HepG2 (cell line): ENCODE results near the gene UGT1A3. TPM values are rescaled to one million over a fixed set of nuclear protein-coding genes. Genes with fewer than 3 reads are reported as not detected.

ENCODE experiments used
- ATAC-seq: fragments of 200-7000 bp; cut with Tn5 transposase; 3 replicates; pipeline ENCODE4 v1.9.1; 2020; ENCODE audit warnings: mild to moderate bottlenecking, moderate library complexity
- BruUV-seq: library from RNA; stranded (reverse); fragments of 400-500 nt; replicated peaks from 2 replicates; lab custom pipeline; 2021; lab: Mats Ljungman, UMichigan
- CTCF ChIA-PET: fragments of 300-600 bp; formaldehyde crosslinking; extraction: SDS; loops from one replicate; lab custom pipeline; 2021; ENCODE audit warnings: low total read pairs, inconsistent platforms, low intra/inter-chr PET ratio; lab: Yijun Ruan, JAX
- POLR2A ChIA-PET: fragments of 350-600 bp; sonication (Branson Sonifier 250); formaldehyde crosslinking; loops from one replicate; lab custom pipeline; 2020; ENCODE audit warnings: antibody characterized with exemption, inconsistent platforms; lab: Yijun Ruan, JAX
- DNase-seq: peaks from one replicate; pipeline ENCODE4 v3.0.0-alpha.2; 2015; ENCODE audit warnings: low spot score
- FAIRE-seq: peaks from 3 replicates; lab custom pipeline; 2011; peaks lifted over from hg19 to GRCh38; lab: Jason Lieb, UNC
- H2AFZ ChIP-seq: one replicate; pipeline ENCODE4 v1.6.1; 2011; ENCODE audit warnings: low read length, inconsistent platforms
- H3K27ac ChIP-seq: fragments of 300-600 bp; 3 replicates; pipeline ENCODE4 v1.8.0; 2011; ENCODE audit warnings: mixed run types, mild to moderate bottlenecking, mixed read lengths, low read length, inconsistent platforms; ENCODE audit not compliant: insufficient read depth; ENCODE audit errors: extremely low read length
- H3K27me3 ChIP-seq, 2 experiments: fragments of 200-600 bp in 1 of 2; 2 replicates in 1 of 2; 3 replicates in 1 of 2; pipeline versions ENCODE4 v1.6.0 to v1.8.0; 2011; ENCODE audit warnings: low read length in 2 of 2, mild to moderate bottlenecking in 2 of 2, moderate library complexity in 2 of 2, inconsistent platforms in 1 of 2; ENCODE audit not compliant: insufficient read depth in 2 of 2, control insufficient read depth in 1 of 2
- H3K36me3 ChIP-seq, 2 experiments: fragments of 200-600 bp in 1 of 2; replicated peaks in 1 of 2; 2 replicates in 1 of 2; 3 replicates in 1 of 2; pipeline versions ENCODE4 v1.5.1 to v1.8.0; 2011; ENCODE audit warnings: low read length in 2 of 2, inconsistent platforms in 1 of 2; ENCODE audit not compliant: insufficient read depth in 2 of 2, control insufficient read depth in 1 of 2
- H3K4me1 ChIP-seq: 2 replicates; pipeline ENCODE4 v1.5.1; 2012; ENCODE audit warnings: low read length, inconsistent platforms; ENCODE audit not compliant: insufficient read depth
- H3K4me2 ChIP-seq: 2 replicates; pipeline ENCODE4 v1.6.0; 2011; ENCODE audit warnings: low read depth, low read length, inconsistent platforms
- H3K4me3 ChIP-seq, 3 experiments: fragments of 200-600 bp in 1 of 3; sonication (generic), shearing (Covaris generic) in 1 of 3; replicated peaks in 1 of 3; 2 replicates each; pipeline ENCODE4 v1.5.1; 2011 to 2016; ENCODE audit warnings: low read length in 3 of 3, inconsistent platforms in 2 of 3, low read depth in 2 of 3, mild to moderate bottlenecking in 2 of 3, control low read depth in 1 of 3, mixed read lengths in 1 of 3; ENCODE audit not compliant: insufficient read depth in 1 of 3
- H3K79me2 ChIP-seq: one replicate; pipeline ENCODE4 v1.6.1; 2011; ENCODE audit warnings: low read length, inconsistent platforms; ENCODE audit not compliant: insufficient read depth
- H3K9ac ChIP-seq: 2 replicates; pipeline ENCODE4 v1.6.0; 2011; ENCODE audit warnings: mild to moderate bottlenecking, low read depth, low read length, inconsistent platforms; ENCODE audit not compliant: insufficient read depth
- H3K9me3 ChIP-seq: 2 replicates; pipeline ENCODE4 v1.5.1; 2012; ENCODE audit warnings: mild to moderate bottlenecking, low read length
- H4K20me1 ChIP-seq: 2 replicates; pipeline ENCODE4 v1.6.0; 2011; ENCODE audit warnings: inconsistent platforms, mild to moderate bottlenecking, low read length, moderate library complexity; ENCODE audit not compliant: insufficient read depth
- CREB1 ChIP-seq, 2 experiments: fragments of 450-650 bp in 1 of 2; IDR thresholded peaks; 2 replicates each; pipeline ENCODE4 v1.6.1; 2016 to 2017; ENCODE audit warnings: control low read depth in 1 of 2, mild to moderate bottlenecking in 1 of 2, missing compliant biosample characterization in 1 of 2, missing genetic modification characterization in 1 of 2
- LBX2 ChIP-seq: sonication (generic); formaldehyde crosslinking; IDR thresholded peaks from 2 replicates; pipeline ENCODE4 v1.5.0; 2020; ENCODE audit warnings: missing genetic modification reagents, mild to moderate bottlenecking, borderline replicate concordance
- PHF5A ChIP-seq: IDR thresholded peaks from one replicate; pipeline ENCODE4 v1.6.1; 2018; ENCODE audit warnings: low read depth, missing genetic modification reagents; ENCODE audit not compliant: unreplicated experiment
- POGZ ChIP-seq: sonication (generic); formaldehyde crosslinking; IDR thresholded peaks from 2 replicates; pipeline ENCODE4 v1.4.0; 2020; ENCODE audit warnings: mild to moderate bottlenecking, missing genetic modification reagents
- STAG1 ChIP-seq: sonication (generic); formaldehyde crosslinking; IDR thresholded peaks from 2 replicates; pipeline ENCODE4 v1.4.0; 2020; ENCODE audit warnings: missing genetic modification reagents
- ZNF12 ChIP-seq: sonication (generic); formaldehyde crosslinking; IDR thresholded peaks from 2 replicates; pipeline ENCODE4 v1.5.0; 2020; ENCODE audit warnings: missing genetic modification reagents
- ZNF20 ChIP-seq: sonication (generic); formaldehyde crosslinking; IDR thresholded peaks from 2 replicates; pipeline ENCODE4 v1.4.0; 2020; ENCODE audit warnings: mild to moderate bottlenecking, moderate library complexity, missing genetic modification reagents
- ZNF264 ChIP-seq: sonication (generic); formaldehyde crosslinking; IDR thresholded peaks from 2 replicates; pipeline ENCODE4 v1.4.0; 2020; ENCODE audit warnings: missing genetic modification reagents
- ZNF292 ChIP-seq: sonication (generic); formaldehyde crosslinking; IDR thresholded peaks from 2 replicates; pipeline ENCODE4 v1.8.1; 2022; ENCODE audit warnings: mild to moderate bottlenecking, low read depth, missing genetic modification reagents, borderline replicate concordance
- ZNF446 ChIP-seq: sonication (generic); formaldehyde crosslinking; IDR thresholded peaks from 2 replicates; pipeline ENCODE4 v1.5.0; 2020; ENCODE audit warnings: mild to moderate bottlenecking, missing genetic modification reagents
- ZNF720 ChIP-seq: sonication (generic); formaldehyde crosslinking; IDR thresholded peaks from 2 replicates; pipeline ENCODE4 v1.4.0; 2020; ENCODE audit warnings: missing genetic modification reagents
- ZNF788 ChIP-seq: sonication (generic); formaldehyde crosslinking; IDR thresholded peaks from 2 replicates; pipeline ENCODE4 v1.5.0; 2020; ENCODE audit warnings: mild to moderate bottlenecking, missing genetic modification reagents, borderline replicate concordance
- WGBS: methylation state at CpG from one replicate; pipeline ENCODE4 v1.1.6; 2017; ENCODE audit warnings: low lambda C conversion rate; 5-methylcytosine and 5-hydroxymethylcytosine counted together
- in situ Hi-C: cut with HindIII; loops from 2 replicates; pipeline ENCODE4 v1.10.0; 2017; ENCODE audit warnings: low pct_unique_long_range_greater_than_20kb; ENCODE audit not compliant: extremely low pct_ligation_motif_present
- intact Hi-C: fragments of 100-400 bp; cut with micrococcal nuclease; formaldehyde crosslinking; loops from one replicate; pipeline ENCODE4 v1.10.0; 2022; ENCODE audit not compliant: unreplicated experiment
- polyA plus RNA-seq, 8 experiments: library from polyadenylated mRNA; depleted of rRNA in 3 of 8; stranded (reverse) in 7 of 8; unstranded in 1 of 8; fragments of >200 nt; fragmentation: Illumina TruSeq in 4 of 8; extraction: Trizol in 4 of 8; gene quantifications; 2 replicates each; pipeline versions ENCODE4 v1.2.1 to v1.2.3, GENCODE V29; 2011 to 2016; ENCODE audit warnings: low read depth in 4 of 8, missing spikeins in 1 of 8, mixed read lengths in 1 of 8; ENCODE audit not compliant: insufficient read depth in 1 of 8
- total RNA-seq, 5 experiments: library from RNA; depleted of rRNA; stranded (reverse); fragments of >200 nt; fragmentation: Illumina TruSeq; extraction: Trizol; gene quantifications; 2 replicates each; pipeline ENCODE4 v1.2.3, GENCODE V29; 2016; ENCODE audit warnings: low read depth in 1 of 5
- TF ChIP-seq, protein P1 (sequence below): sonication (generic); formaldehyde crosslinking; IDR thresholded peaks from 2 replicates; pipeline ENCODE4 v1.5.0; 2020; ENCODE audit warnings: mild to moderate bottlenecking, missing genetic modification reagents
- TF ChIP-seq, protein P2 (sequence below): sonication (generic); formaldehyde crosslinking; IDR thresholded peaks from 2 replicates; pipeline ENCODE4 v1.5.0; 2020; ENCODE audit warnings: missing genetic modification reagents
- TF ChIP-seq, protein P3 (sequence below): IDR thresholded peaks from 2 replicates; pipeline ENCODE4 v1.6.1; 2016; ENCODE audit warnings: missing compliant biosample characterization, missing genetic modification reagents, borderline replicate concordance

The UGT1A3 gene
- total and polyA plus RNA-seq, 2 of the 13 experiments (the other 11 are each of a cell fraction or from before 2014, with no cell fraction given): not detected

- Histone ChIP-seq H3K4me3 (no peak within 1 kb of the TSS), H3K27me3 (peaks cover 3 to 58% of the 10 kb centered on the region in 2 experiments; a peak in 4 of 5 replicates), H3K4me1 (no peaks in the 10 kb centered on the region), H3K79me2 (no peaks in the 10 kb centered on the region), H3K9me3 (peaks cover 5% of the 10 kb centered on the region; the same call in 1 of the 2 replicates), H4K20me1 (no peaks in the 10 kb centered on the region), H3K27ac (no peak within 1 kb of the TSS), H2AFZ (no peak within 1 kb of the TSS), H3K4me2 (no peak within 1 kb of the TSS), H3K9ac (no peak within 1 kb of the TSS), H3K36me3 (no peaks in the 10 kb centered on the region)
- CTCF ChIA-PET: no interaction called here
- TF ChIP-seq ZNF446 (CRISPR knock-in tag) (no peak), CREB1 (IDR thresholded peaks at IDR 0.05) (no peak), CREB1 (CRISPR knock-in tag; IDR thresholded peaks at IDR 0.05) (no peak), LBX2 (CRISPR knock-in tag) (no peak), ZNF292 (CRISPR knock-in tag) (no peak), ZNF788 (no peak), ZNF720 (CRISPR knock-in tag) (no peak), POGZ (no peak), STAG1 (CRISPR knock-in tag) (no peak), PHF5A (CRISPR knock-in tag) (no peak), ZNF264 (no peak), ZNF12 (no peak), ZNF20 (no peak)
- TF ChIP-seq, protein P1, sequence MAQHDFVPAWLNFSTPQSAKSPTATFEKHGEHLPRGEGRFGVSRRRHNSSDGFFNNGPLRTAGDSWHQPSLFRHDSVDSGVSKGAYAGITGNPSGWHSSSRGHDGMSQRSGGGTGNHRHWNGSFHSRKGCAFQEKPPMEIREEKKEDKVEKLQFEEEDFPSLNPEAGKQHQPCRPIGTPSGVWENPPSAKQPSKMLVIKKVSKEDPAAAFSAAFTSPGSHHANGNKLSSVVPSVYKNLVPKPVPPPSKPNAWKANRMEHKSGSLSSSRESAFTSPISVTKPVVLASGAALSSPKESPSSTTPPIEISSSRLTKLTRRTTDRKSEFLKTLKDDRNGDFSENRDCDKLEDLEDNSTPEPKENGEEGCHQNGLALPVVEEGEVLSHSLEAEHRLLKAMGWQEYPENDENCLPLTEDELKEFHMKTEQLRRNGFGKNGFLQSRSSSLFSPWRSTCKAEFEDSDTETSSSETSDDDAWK (CRISPR knock-in tag): no peak
- TF ChIP-seq, protein P2, sequence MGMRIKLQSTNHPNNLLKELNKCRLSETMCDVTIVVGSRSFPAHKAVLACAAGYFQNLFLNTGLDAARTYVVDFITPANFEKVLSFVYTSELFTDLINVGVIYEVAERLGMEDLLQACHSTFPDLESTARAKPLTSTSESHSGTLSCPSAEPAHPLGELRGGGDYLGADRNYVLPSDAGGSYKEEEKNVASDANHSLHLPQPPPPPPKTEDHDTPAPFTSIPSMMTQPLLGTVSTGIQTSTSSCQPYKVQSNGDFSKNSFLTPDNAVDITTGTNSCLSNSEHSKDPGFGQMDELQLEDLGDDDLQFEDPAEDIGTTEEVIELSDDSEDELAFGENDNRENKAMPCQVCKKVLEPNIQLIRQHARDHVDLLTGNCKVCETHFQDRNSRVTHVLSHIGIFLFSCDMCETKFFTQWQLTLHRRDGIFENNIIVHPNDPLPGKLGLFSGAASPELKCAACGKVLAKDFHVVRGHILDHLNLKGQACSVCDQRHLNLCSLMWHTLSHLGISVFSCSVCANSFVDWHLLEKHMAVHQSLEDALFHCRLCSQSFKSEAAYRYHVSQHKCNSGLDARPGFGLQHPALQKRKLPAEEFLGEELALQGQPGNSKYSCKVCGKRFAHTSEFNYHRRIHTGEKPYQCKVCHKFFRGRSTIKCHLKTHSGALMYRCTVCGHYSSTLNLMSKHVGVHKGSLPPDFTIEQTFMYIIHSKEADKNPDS (CRISPR knock-in tag): no peak
- TF ChIP-seq, protein P3, sequence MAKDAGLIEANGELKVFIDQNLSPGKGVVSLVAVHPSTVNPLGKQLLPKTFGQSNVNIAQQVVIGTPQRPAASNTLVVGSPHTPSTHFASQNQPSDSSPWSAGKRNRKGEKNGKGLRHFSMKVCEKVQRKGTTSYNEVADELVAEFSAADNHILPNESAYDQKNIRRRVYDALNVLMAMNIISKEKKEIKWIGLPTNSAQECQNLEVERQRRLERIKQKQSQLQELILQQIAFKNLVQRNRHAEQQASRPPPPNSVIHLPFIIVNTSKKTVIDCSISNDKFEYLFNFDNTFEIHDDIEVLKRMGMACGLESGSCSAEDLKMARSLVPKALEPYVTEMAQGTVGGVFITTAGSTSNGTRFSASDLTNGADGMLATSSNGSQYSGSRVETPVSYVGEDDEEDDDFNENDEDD (CRISPR knock-in tag): no peak
- in situ Hi-C loops: no loop called here
- intact Hi-C loops: no loop called here
- ATAC-seq: no peak
- WGBS: 31% methylated on average over 2 of the region's 2 CpGs
- FAIRE-seq: no peak
- POLR2A ChIA-PET: no interaction called here
- no TSS peak for BruUV-seq
- DNase-seq: no peak
These were observed 49.2 kb downstream of the UGT1A3 start, which contains the start of gene MROH2A for GRCh38 chr2:233778030-233778429. TSS of gene MROH2A (plus strand) at chr2:233778330. CDS start at chr2:233779359, 1,029 bp downstream.
